GM21528 (cell line): ENCODE measurements around the gene DNAH8.
A peak's percentile ranks its signal among the peaks of the same experiment; 100 is the strongest.

Experiments
- ATAC-seq: cut with Tn5 transposase; IDR thresholded peaks from one replicate; pipeline ENCODE4 v1.9.1; 2021; ENCODE audit warnings: mild to moderate bottlenecking, moderate library complexity; ENCODE audit not compliant: unreplicated experiment, low FRiP score

DNAH8 gene

DNA sequence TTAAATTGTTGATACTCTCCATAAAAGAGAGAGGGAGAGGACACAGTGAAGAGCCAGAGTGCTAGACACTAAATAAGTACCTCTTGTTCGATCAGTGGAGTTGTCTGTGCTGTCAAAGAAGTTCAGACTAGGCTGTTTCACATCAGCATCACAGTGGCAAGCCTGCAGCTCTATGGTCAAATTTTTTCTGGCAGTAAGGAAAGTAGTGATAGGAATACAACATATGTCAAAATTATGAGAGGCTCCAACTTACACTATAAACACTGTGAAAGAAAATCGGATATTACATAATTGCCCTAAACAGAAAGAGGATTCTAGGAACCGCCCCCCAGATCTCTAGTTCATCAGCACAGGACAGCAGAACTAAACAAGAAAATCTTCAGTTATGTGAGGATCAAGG lies 23.1 kb downstream of the DNAH8 start:
- ATAC-seq, result no peak

DNA sequence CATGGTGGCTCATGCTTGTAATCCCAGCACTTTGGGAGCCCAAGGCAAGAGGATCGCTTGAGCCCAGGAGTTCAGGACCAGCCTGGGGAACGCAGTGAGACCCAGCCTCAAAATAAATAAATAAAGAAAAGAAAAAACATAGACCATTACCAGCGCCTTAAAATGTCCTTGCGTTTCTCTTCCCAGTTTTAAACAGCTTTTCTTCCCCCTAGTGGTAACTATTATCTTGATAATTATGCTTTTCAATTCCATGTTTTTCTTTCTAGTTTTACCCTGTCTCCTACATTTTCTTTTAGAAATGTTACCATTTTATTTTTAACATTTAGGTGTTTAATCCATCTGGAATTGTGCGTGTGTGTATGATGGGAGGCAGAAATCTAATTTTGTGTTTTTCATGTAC lies 24.4 kb downstream of the DNAH8 start:
- no peak for ATAC-seq

DNA sequence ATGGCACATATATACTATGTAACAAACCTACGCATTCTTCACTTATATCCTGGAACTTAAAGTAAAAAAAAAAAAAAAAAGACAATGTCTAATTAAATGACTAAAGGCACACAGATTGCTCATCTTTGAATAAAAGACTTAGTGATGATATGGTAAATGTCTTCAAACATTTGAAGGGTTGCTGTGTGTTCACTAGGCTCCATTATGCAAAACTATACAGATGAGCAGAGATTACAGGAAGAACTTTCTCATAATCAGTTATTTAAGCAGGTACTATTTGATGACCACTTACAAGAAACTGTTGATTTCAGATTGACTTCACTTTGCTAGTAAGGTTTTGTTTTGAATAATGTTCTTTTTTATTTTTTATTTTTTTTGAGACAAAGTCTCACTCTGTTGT lies 34.4 kb downstream of the DNAH8 start:
- no peak for ATAC-seq

DNA sequence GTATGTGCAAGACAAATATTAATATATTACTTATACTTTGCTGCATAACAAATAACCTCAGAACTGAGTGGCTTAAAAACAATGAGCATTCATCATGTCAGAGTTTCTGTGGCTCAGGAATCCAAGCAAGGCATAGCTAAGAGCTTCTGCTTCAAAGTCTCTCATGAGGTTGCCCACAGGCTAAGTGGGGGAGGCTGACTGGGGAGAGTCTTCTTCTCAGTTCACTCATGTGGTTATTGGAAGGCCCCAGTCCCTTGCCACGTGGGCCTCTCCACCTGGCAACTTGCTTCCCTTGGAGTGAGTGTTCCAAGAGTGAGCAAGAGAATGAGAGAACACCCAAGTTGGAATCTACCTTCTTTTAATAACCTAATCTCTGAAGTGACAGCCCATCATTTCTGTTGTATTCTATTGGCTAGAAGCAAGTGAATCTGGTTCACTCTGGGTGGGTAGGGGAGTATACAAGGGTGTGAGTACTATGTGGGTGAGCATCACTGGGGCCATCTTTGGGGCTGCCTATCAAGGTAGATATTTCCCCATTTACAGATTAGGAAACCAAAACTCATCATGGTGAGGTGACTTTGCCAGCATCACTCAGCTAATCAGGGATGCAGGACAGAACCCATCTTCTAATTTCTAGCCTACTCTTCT lies 36.0 kb downstream of the DNAH8 start:
- ATAC-seq, result no peak

DNA sequence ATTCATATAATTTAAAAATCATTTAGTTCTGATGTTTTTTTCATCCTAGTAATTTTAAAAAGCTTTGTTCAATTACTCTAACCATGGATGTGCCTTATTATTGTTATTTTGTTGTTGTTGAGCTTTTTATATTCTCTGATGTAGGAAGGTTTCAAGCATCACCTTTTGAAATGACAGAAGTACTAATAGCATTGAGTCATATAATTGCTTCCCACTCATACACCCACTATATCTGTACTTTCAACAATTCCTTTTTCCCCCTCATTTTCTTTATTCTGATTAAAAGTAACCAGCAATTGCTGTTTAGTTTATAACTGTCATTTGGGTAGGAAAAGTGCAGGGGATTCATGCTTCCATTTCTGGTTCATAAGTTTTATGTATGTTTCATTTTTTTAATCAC lies 38.6 kb downstream of the DNAH8 start:
- no peak for ATAC-seq

DNA sequence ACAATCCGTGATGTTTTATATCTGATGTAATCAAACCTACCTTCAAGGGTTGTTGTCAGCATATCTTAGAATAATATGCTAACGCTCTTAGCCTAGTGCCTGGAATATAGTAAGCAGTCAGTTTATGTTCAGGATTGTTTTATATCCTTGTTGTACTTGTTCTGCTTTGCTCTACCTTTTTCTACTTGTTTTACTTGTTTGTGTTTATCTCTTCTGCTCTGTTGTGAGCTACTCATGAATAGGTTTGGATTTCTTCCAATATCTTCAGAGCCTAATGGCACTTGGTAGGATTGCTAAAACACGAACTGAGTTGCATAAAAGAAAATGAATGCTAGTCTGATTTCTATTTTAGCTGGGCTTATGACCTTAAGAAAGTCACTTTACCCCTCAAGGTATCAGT lies 40.1 kb downstream of the DNAH8 start:
- ATAC-seq, result no peak

DNA sequence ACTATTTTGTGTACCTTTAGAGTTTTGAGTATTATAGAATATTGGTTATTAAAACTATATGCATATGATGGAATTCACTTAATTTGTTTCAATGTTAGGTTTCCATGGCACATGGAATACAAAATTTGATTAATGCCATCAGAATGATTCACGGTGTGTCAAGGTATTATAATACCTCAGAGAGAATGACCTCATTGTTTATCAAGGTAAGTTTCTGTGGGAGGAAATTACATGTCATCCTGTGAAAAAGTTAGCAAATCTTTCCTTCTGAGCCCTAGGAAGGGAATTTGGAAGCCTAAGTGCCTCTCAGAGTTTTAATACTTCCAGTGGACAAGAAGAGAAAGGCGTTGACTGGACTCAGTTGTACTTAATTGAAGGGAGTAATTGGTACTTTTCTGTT lies 40.8 kb downstream of the DNAH8 start:
- no peak for ATAC-seq

DNA sequence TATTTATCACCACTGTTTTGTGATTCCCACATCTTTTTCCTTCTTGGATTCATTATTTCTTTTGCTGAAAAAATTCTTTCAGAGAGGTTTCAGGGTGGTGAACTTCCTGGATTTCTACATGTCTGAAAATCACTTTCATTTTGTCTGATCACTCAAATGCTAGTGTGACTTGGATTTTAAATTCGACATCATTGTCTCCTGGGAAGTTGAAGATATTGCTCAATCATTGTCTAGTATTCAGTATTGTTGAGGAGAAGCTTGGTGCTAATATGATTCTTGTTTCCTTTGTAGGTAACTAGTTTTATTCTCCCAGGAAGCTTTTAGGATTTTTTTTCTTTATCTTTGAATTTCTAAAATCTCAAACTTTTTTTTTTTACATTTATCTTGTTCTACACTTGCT lies 45.0 kb downstream of the DNAH8 start:
- no peak for ATAC-seq

DNA sequence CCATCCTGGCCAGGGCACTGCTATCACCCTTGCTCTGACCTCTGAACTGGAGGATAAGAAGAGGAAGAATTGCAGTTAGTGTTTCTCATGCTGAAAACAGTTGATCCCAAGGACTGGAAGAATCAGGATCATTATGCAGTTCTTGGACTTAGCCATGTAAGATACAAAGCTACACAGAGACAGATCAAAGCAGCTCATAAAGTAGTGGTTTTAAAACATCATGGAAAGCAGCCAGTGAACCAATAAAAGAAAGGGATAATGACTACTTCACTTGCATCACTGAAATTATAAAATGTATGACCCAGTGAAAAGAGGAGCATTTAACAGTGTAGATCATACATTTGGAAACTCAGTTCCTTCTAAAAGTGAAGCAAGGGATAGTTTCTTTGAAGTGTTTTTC lies 47.7 kb downstream of the DNAH8 start:
- no peak for ATAC-seq

DNA sequence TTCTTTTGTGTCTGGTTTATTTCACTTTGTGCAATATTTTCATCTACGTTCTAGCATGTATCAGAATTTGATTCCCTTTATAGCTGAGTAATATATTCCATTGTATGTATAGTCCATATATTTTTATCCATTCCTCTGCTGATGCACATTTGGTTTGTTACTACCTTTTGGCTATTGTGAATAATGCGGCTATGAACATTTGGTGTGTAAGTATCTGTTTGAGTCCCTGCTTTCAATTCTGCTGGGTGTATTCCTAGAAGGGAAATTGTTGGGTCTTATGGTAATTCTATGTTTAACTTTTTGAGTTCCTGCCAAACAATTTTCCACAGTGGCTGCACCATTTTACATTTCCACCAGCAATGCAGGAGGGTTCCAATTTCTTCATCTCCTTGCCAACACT lies 52.4 kb downstream of the DNAH8 start:
- no peak for ATAC-seq

DNA sequence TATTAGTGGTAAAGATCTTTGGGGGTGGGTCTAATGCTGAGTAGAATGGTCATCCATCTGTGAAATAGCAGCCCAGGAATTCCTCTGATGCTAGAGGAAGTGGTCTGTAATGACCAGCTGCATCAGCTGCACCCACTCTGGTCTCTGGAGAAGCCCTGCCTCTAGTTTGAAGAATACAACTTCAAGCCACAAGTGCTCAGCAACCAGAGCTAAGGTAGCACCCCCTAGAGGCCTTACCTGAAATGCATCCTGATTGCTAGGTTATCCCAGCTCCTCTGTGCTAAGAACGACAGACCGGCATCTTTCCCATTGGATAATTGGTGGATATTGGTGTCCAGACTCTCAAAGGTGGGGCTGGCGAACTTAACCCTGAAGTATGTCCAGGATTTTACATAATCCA lies 58.2 kb downstream of the DNAH8 start:
- no peak for ATAC-seq

DNA sequence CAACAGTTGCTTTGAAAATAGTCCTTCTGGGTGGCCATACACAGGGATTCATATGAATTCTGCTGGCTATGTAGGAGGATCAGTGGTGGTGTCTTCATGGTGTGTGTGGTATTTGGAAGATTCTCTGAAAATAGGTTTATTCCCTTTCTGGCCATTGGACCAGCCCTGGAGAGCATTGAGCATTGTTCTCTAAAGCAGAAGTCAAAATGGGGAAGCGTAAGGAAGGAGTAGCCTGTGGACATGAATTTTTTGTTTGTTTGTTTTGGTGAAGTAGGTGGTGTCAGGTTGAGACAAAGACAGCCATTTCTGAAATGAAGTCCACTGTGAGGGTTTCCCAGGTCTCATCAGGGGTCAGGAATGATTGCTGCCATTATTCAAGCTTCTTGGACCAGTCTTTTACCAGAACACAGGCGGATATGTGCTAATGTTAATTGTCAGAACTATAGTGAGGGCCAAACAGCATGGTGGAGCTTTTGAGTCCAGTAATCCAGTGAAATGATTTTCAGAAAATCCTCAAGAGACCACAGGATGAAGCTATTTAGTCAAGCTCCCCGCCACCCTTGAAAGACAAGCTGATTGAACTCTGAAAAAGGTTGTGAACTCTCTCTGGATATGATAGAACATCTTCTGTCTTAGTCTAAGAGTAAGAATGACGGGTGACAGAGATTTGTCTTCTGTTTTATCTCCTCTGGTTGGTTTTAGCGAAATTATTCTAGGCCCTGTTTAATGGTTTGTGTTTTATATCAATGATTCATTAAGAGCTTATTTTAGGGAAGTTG lies 60.0 kb downstream of the DNAH8 start:
- no peak for ATAC-seq

DNA sequence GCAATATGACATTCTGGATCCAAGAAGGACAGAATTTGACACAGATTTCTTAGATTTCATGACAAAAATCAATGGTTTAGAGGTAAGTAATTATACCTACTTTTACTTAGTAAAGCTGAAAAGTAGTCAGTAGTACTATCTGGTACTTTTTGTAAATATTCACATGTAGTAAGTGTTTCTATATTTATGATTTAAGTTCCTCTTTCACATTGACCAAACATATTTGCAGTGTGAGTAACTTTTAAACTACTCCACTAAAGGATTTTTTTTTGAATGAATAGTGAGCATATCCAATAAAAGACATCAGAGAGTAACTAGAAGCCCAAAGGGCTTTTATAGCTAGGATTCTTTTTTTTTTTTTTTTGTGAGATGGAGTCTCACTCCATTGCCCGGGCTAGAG lies 60.8 kb downstream of the DNAH8 start:
- ATAC-seq, result peak; percentile 51

DNA sequence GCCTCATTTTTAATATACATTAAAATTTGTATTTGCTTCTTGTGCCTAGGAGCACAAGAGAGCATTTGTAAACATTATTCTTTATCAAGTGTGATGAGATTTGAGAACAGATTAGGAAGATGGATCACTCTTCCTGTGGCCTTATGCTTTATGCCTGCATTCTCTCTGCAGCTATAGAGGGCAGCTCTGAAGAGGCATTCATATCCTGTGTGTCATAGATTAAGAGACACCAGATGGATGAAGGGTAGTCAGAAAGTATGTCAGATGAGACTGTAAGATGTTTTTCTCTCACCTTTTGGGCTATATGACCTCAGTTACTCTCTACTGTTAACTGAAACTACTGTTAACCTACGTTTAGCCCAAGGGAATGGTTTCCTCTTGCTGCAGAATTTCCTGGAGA lies 61.4 kb downstream of the DNAH8 start:
- ATAC-seq, result no peak

DNA sequence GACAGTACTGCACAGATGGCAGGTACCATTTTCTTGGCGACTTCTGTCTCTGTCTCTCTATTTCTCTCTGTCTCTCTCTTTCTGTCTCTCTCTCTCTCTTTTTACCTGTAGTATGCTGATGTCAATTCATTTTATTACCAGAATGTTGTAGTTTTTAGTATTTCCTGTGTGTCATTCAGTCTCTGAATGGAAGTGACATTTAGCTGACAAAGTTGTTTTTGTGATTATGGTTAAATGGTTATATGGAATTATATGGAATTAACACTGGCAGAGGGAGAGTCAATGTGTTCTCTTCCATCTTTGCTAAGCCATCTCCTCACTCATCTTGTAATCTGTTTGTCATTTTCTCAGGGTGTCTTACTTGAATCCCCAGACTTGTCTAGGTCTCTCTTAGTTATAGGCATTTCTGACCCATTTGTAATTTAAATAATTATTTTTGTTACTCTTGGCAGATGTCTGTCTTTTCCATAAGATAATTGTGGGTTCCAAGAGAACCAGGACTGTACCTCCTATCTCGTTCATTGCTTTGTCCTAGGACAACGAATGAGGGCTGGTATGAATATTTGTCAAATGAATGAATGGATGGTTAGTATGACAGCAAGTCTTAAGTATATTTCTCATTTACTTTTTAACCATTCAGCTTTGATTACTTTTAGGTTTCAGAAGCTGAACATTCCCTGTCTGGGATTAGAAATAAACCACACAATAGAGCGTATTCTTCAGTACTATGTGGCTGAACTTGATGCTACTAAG lies 64.4 kb downstream of the DNAH8 start:
- no peak for ATAC-seq

DNA sequence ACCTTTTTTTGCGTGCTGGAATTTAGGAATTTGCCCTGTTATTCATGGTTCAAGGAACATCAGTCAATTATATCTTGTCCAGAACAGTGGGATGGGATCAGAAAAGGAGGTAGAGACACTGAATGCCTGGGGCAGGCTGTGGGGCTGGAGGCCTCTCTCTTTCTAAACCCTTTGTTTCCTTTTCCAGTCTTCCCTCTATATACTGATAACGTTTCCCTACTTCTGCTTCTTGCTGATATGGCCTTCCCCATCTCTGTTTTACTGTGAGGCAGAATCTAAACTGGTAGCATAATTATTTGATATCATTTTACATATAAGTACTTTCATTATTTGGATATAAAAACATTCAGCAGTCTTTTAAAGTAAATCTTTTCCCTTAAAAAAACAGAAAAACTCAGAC lies 67.5 kb downstream of the DNAH8 start:
- ATAC-seq, result no peak

DNA sequence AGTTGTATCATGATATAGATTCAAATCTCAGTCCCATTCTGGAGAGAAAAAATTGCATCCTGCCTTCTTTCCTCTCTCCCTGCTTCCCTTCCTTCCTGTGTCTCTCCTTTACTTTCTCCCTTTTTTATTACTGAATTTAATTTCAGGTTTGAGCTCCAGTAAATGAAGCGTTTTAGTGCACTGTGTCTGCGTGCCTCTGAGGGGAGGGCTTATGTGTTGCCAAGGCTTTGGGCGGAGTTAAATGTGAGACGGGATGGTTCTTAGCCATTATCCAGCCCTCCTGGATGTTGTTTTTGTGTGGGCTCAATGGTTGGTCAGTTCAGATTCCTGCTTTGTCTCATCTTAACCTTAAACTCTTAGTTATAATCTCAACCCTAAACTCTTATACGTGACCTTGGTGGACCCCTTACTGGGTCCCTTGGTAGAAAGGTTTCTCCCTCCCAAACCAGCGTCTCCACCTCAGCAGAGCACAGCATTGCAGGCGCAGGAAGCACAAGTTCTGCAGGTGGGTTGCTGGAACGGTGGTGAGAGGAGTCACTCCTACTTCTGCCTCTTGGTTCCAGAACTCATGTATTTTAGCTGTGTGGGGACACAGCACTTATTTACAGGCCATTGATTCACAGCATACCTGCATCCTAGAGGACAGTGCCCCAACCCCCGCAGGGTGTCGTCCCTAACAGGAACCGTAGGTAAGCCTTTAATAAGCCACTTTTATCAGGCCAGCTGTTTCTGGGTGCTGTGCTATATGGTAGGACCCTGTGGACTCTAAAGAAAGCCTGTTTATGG lies 68.5 kb downstream of the DNAH8 start:
- ATAC-seq, result no peak

DNA sequence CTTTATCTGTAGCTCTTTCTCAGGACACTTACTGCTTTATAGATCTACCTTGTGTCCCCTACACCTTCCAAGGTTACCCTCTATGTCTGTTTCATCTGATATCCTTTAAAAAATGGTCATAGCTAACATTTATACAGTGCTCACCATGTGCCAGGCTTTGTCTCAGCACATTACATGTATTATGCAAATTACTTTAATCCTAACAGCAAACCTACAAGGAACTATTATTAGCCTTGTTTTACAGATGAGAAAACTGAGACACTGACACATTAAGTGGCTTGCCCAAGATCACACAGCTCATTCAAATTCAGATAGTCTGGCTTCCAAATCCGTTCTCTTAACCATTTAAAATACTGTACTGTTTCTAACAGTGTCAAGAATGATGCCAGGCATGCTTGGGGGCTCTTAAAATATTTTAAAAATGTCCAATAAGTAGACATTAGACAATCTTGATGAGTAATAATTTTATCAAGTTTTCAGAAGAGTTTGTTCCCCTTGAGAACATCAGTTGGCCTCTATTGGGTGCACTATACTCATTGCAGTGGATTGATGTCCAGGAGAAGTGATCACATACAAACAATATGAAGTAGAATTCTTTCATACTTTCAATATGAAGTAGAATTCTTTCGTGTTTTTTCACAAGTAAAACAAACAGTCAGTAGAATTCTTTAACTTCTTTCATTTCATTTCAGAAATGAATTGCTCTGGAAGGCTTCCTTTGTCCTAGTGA lies 69.6 kb downstream of the DNAH8 start:
- no peak for ATAC-seq

DNA sequence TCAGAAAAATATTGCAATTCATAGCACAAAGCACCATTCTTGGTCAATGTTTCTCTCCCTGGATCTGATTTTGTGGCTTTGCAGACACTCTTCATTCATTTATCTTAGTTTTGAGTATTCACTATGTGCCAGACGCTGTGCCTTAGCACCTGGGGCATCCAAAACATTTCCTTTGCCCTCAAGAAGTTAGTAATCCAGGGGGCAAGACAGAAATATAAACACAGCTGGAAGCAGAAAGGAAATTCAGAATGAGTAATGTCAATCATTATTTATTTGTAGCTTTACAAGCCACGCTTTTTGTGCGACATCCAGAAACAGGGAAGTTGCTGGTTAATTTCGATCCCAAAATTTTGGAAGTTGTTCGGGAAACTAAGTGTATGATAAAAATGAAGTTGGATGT lies 71.4 kb downstream of the DNAH8 start:
- ATAC-seq, result no peak

DNA sequence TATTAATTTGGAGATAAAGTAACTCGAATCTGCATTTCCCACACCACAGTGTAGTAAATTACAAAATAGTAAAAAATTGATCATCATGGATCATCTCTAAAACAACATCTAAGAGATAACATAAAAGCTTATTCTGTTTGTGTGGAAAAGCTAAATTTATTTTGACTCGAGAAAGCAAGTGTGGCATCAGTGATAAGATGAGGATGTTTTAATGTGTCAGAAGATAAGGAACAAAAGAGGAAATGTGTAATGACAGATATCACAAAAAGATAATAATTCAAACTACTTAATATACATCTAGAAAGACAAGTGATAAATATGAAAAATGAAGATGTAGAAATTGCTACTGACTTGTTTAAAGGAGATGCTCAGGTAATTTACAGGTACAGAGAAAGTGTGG lies 74.1 kb downstream of the DNAH8 start:
- ATAC-seq, result no peak
